Chondrocyte (in vitro differentiated cells): ENCODE data around the gene CATSPER4. TPM values are rescaled to one million over a fixed set of nuclear protein-coding genes. Genes with fewer than 3 reads are reported as not detected.

Experiments
- DNase-seq: peaks from one replicate; pipeline ENCODE4 v3.0.0; 2021; ENCODE audit warnings: mixed read lengths, low spot score
- H3K27ac Mint-ChIP-seq: one replicate; pipeline ENCODE4 v1.8.0; 2021; ENCODE audit warnings: mild to moderate bottlenecking, moderate library complexity, mixed read lengths; ENCODE audit not compliant: unreplicated experiment
- H3K27me3 Mint-ChIP-seq: 2 replicates; pipeline ENCODE4 v1.8.0; 2021; ENCODE audit warnings: low read depth, mixed read lengths
- H3K36me3 Mint-ChIP-seq: 2 replicates; pipeline ENCODE4 v1.8.0; 2021; ENCODE audit warnings: low read depth, mixed read lengths
- H3K4me1 Mint-ChIP-seq: 2 replicates; pipeline ENCODE4 v1.8.0; 2021; ENCODE audit warnings: low read depth, mild to moderate bottlenecking, mixed read lengths
- H3K4me3 Mint-ChIP-seq: one replicate; pipeline ENCODE4 v1.8.0; 2021; ENCODE audit warnings: mild to moderate bottlenecking, moderate library complexity, mixed read lengths; ENCODE audit not compliant: unreplicated experiment
- H3K9me3 Mint-ChIP-seq: 2 replicates; pipeline ENCODE4 v1.8.0; 2021; ENCODE audit warnings: low read depth, mixed read lengths
- CTCF ChIP-seq: fragments of 200-600 bp; sonication (generic); IDR thresholded peaks from 2 replicates; pipeline ENCODE4 v1.5.0; 2021; ENCODE audit warnings: antibody characterized with exemption, mild to moderate bottlenecking, moderate library complexity
- total RNA-seq: library from RNA; stranded (reverse); gene quantifications from 3 replicates; pipeline ENCODE4 v1.2.1, GENCODE V29; 2021

Gene CATSPER4
- total RNA-seq, 1 donor from 2014 or later: not detected

DNA sequence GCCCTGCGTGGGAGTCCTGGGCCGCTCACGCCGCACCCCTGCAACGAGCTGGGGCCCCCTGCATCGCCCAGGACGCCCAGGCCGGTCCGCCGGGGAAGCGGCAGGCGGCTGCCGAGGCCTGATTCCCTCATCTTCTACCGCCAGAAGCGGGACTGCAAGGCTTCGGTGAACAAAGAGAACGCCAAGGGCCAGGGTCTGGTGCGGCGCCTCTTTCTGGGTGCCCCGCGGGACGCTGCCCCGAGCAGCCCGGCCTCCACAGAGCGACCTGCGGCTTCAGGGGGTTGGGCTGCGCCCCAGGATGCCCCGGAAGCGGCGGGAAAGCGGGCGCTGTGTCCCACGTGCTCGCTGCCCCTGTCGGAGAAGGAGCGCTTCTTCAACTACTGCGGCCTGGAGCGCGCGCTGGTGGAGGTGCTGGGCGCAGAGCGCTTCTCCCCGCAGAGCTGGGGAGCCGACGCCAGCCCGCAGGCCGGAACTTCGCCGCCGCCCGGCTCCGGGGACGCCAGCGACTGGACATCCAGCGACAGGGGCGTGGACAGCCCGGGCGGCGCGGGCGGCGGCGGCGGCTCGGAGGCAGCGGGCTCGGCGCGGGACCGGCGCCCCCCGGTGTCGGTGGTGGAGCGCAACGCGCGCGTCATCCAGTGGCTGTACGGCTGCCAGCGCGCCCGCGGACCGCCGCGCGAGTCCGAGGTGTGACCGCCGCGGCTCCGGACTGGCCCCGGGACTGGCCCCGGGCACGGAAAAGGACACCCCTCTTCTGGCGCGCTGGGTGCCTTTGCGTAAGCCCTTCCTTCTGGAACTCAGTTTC, 28.8 kb upstream of the CATSPER4 start:
- no peaks in the 10 kb centered on the region for H3K9me3 Mint-ChIP-seq
- DNase-seq: peak; percentile 79
- no peaks in the 10 kb centered on the region for H3K36me3 Mint-ChIP-seq
- peaks cover 20% of the 10 kb centered on the region for H3K4me1 Mint-ChIP-seq
- no peaks in the 10 kb centered on the region for H3K27me3 Mint-ChIP-seq
- peak overlapping the region; percentile 69 for H3K4me3 Mint-ChIP-seq
- peak; percentile 69 for TF ChIP-seq CTCF
- H3K27ac Mint-ChIP-seq: no peak overlapping the region

DNA sequence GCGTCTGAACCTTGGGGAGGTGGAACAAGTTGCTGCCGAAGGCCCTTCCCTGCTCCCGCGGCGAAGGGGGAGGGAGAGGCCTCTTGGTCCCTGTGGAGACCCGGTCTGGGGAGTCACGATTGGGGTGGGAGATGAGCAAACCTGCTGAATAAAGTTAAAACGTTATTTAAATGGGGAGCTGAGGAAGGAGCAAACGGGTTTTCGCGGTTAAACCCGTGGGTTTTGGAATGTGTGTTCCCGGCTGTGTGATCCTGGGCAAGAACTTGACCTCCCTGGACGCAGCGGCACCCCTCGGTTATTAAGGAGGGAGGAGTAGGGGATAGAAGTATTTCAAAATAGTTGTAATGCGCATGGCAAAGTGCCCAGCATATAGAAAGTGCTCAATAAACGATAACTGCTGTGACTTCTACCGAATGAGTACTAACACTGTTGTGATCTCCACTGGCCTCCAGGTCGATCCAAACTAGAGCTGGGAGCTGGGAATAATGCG, 28.1 kb upstream of the CATSPER4 start:
- Mint-ChIP-seq H3K4me1 (peaks cover 18% of the 10 kb centered on the region), H3K9me3 (no peaks in the 10 kb centered on the region), H3K36me3 (no peaks in the 10 kb centered on the region), H3K27ac (no peak overlapping the region), H3K4me3 (peak overlapping the region; percentile 69), H3K27me3 (no peaks in the 10 kb centered on the region)
- no peak for DNase-seq
- TF ChIP-seq CTCF: no peak

DNA sequence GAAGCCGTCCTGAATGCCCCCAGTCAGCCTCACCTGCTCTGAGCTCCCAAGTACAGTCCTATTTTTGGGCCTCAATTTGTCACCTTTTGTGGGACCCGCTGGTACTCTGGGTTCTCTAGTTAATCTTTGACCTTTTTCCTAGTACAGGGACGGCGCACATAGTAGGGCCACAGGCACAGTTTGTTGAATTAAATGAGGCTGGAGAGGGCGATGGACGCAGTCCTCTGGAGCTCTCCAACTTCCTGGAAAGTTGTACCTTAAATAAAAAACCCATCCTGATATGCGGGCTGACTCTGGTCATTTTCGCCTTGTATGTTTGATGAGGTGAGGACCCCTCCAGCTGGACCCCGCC, 26.7 kb upstream of the CATSPER4 start:
- Mint-ChIP-seq H3K27ac (no peak overlapping the region), H3K9me3 (no peaks in the 10 kb centered on the region), H3K36me3 (no peaks in the 10 kb centered on the region), H3K4me3 (peak overlapping the region; percentile 33), H3K27me3 (no peaks in the 10 kb centered on the region), H3K4me1 (peaks cover 17% of the 10 kb centered on the region)
- no peak for TF ChIP-seq CTCF
- DNase-seq: peak; percentile 17

GRCh38 chr1:26164036-26164860, 26.2 kb upstream of the CATSPER4 start:
- Mint-ChIP-seq H3K36me3 (no peaks in the 10 kb centered on the region), H3K4me3 (peak overlapping the region; percentile 64), H3K27me3 (no peaks in the 10 kb centered on the region), H3K27ac (no peak overlapping the region), H3K9me3 (no peaks in the 10 kb centered on the region), H3K4me1 (peaks cover 11% of the 10 kb centered on the region)
- DNase-seq: peak; percentile 90
- peak; percentile 89 for TF ChIP-seq CTCF
